ENCODE results near the gene TAAR9. TPM values are rescaled to one million over a fixed set of nuclear protein-coding genes. Genes with fewer than 3 reads are reported as not detected.
A peak's percentile ranks its signal among the peaks of the same experiment; 100 is the strongest.

Gene TAAR9
- total and polyA plus RNA-seq, 7 donors: not detected

- Histone ChIP-seq H3K36me3 (ENCODE audit: insufficient read depth in 1 of 2, low read depth in 1 of 2) (peaks cover 0 to 5% of the 10 kb centered on the region in 2 donors), H3K27ac (peak within 1 kb of the TSS; percentile 85), H3K27me3 (ENCODE audit: insufficient read depth in 3 of 3, low read length in 2 of 3) (no peaks in the 10 kb centered on the region), H3K4me3 (peak within 1 kb of the TSS; percentile 96), H3K9me3 (no peaks in the 10 kb centered on the region), H3K4me1 (peaks cover 41% of the 10 kb centered on the region)
- ATAC-seq: peak; percentile 96 to 99 (median 98)
- intact Hi-C loops (cut with DNase I): no loop called here
- 1% methylated on average over 65 to 67 of the region's 67 CpGs for WGBS, 3 donors
- TF ChIP-seq CTCF (IDR thresholded peaks at IDR 0.05): no peak
- peak; percentile 91 to 95 for DNase-seq
Measured at GRCh38 chr6:132512638-132513632, 25.1 kb upstream of the TAAR9 start, which contains the start of gene STX7. STX7 (minus strand) TSS chr6:132513116; CDS start chr6:132503530, 9,586 bp downstream.

GRCh38 chr6:132513831-132514545 lies 24.1 kb upstream of the TAAR9 start:
- no peak for DNase-seq
- H3K27ac ChIP-seq: peak overlapping the region; percentile 85
- H3K9me3 ChIP-seq: no peaks in the 10 kb centered on the region
- TF ChIP-seq CTCF (IDR thresholded peaks at IDR 0.05): no peak
- 56 to 61% (median 59%) methylated on average over 3 of the region's 3 CpGs for WGBS, 3 donors
- ATAC-seq: no peak
- peak overlapping the region; percentile 96 for H3K4me3 ChIP-seq
- no peaks in the 10 kb centered on the region for H3K27me3 ChIP-seq (ENCODE audit: insufficient read depth in 3 of 3, low read length in 2 of 3)
- intact Hi-C loops (cut with DNase I): no loop called here
- no peaks in the 10 kb centered on the region for H3K36me3 ChIP-seq (ENCODE audit: insufficient read depth in 1 of 2, low read depth in 1 of 2)
- peaks cover 41% of the 10 kb centered on the region for H3K4me1 ChIP-seq

- Histone ChIP-seq H3K4me3 (no peak overlapping the region), H3K27ac (no peak overlapping the region), H3K4me1 (peaks cover 36% of the 10 kb centered on the region), H3K27me3 (ENCODE audit: insufficient read depth in 3 of 3, low read length in 2 of 3) (no peaks in the 10 kb centered on the region), H3K36me3 (ENCODE audit: insufficient read depth in 1 of 2, low read depth in 1 of 2) (no peaks in the 10 kb centered on the region), H3K9me3 (no peaks in the 10 kb centered on the region)
- whole genome bisulfite sequencing, 3 donors: 46 to 55% (median 46%) methylated on average over 2 of the region's 2 CpGs
- ATAC-seq (no peak), DNase-seq (no peak)
- no peak for TF ChIP-seq CTCF (IDR thresholded peaks at IDR 0.05)
- intact Hi-C loops (cut with DNase I): no loop called here
Measured at GRCh38 chr6:132515386-132515785, 22.7 kb upstream of the TAAR9 start.

GRCh38 chr6:132520953-132521352 lies 17.1 kb upstream of the TAAR9 start:
- WGBS, 3 donors: 50 to 72% (median 50%) methylated on average over 2 of the region's 2 CpGs
- H3K27ac ChIP-seq: no peak overlapping the region
- ATAC-seq: no peak
- TF ChIP-seq CTCF (IDR thresholded peaks at IDR 0.05): no peak
- intact Hi-C loops (cut with DNase I): loop anchor here in 1 of 2 donors (10.0 kb wide), 1 partner anchor 264 kb away; no protein-coding TSS in a partner anchor
- H3K4me3 ChIP-seq: no peak overlapping the region
- no peaks in the 10 kb centered on the region for H3K4me1 ChIP-seq
- H3K27me3 ChIP-seq (ENCODE audit: insufficient read depth in 3 of 3, low read length in 2 of 3): no peaks in the 10 kb centered on the region
- no peaks in the 10 kb centered on the region for H3K36me3 ChIP-seq (ENCODE audit: insufficient read depth in 1 of 2, low read depth in 1 of 2)
- no peaks in the 10 kb centered on the region for H3K9me3 ChIP-seq
- DNase-seq: no peak
